H1 (cell line): ENCODE results near the gene POLE4. TPM values are rescaled to one million over a fixed set of nuclear protein-coding genes. Genes with fewer than 3 reads are reported as not detected.

Experiments used
- CTCF ChIA-PET: fragments of 300-600 bp; sonication (Branson Sonifier 250); formaldehyde crosslinking; loops from one replicate; lab custom pipeline; 2021; ENCODE audit not compliant: partially characterized antibody; lab: Charles Lee
- POLR2A ChIA-PET: fragments of 300-600 bp; sonication (Branson Sonifier 250); formaldehyde crosslinking; loops from one replicate; lab custom pipeline; 2021; ENCODE audit warnings: inconsistent platforms; ENCODE audit not compliant: partially characterized antibody; lab: Charles Lee
- DNase-seq, 2 experiments: peaks; one replicate each; pipeline versions ENCODE4 v3.0.0 to v3.0.0-alpha.2; 2010 to 2022; ENCODE audit warnings: low spot score in 2 of 2, low read depth in 1 of 2, mixed read lengths in 1 of 2
- FAIRE-seq: peaks from 2 replicates; lab custom pipeline; 2011; peaks lifted over from hg19 to GRCh38; lab: Jason Lieb, UNC
- H2AFZ ChIP-seq: 2 replicates; pipeline ENCODE4 v1.8.1; 2012; ENCODE audit warnings: low read length, inconsistent platforms
- H2AK5ac ChIP-seq: 2 replicates; pipeline ENCODE4 v1.6.1; 2013; ENCODE audit warnings: low read depth, low read length
- H2BK120ac ChIP-seq: replicated peaks from 2 replicates; pipeline ENCODE3; 2013; ENCODE audit warnings: low read depth, low read length, inconsistent platforms
- H2BK12ac ChIP-seq: 2 replicates; pipeline ENCODE4 v1.6.1; 2013; ENCODE audit warnings: low read depth, low read length
- H2BK15ac ChIP-seq: 2 replicates; pipeline ENCODE4 v1.6.1; 2013; ENCODE audit warnings: low read length
- H2BK20ac ChIP-seq: 2 replicates; pipeline ENCODE4 v1.6.1; 2013; ENCODE audit warnings: low read length
- H2BK5ac ChIP-seq: 2 replicates; pipeline ENCODE4 v1.6.1; 2013; ENCODE audit warnings: low read depth, low read length
- H3K14ac ChIP-seq: 2 replicates; pipeline ENCODE4 v1.6.1; 2013; ENCODE audit warnings: inconsistent platforms; ENCODE audit not compliant: insufficient read length
- H3K18ac ChIP-seq: 2 replicates; pipeline ENCODE4 v1.6.1; 2013; ENCODE audit warnings: low read length; ENCODE audit errors: extremely low read depth
- H3K23ac ChIP-seq: 2 replicates; pipeline ENCODE4 v1.6.1; 2013; ENCODE audit warnings: inconsistent platforms; ENCODE audit not compliant: insufficient read length
- H3K23me2 ChIP-seq: 2 replicates; pipeline ENCODE4 v1.6.1; 2013; ENCODE audit warnings: low read depth, low read length
- H3K27ac ChIP-seq: 2 replicates; pipeline ENCODE4 v1.6.1; 2011; ENCODE audit warnings: low read depth, low read length, inconsistent platforms
- H3K27me3 ChIP-seq, 4 experiments: replicated peaks in 1 of 4; 1 replicate in 1 of 4; 2 replicates in 3 of 4; pipeline versions ENCODE4 v1.6.1 to v1.8.1; 2011 to 2013; ENCODE audit warnings: low read length in 3 of 4, mild to moderate bottlenecking in 3 of 4, inconsistent platforms in 2 of 4, mixed read lengths in 2 of 4, moderate library complexity in 1 of 4; ENCODE audit not compliant: control insufficient read depth in 3 of 4, insufficient read depth in 3 of 4; ENCODE audit errors: extremely low read depth in 1 of 4
- H3K36me3 ChIP-seq, 4 experiments: 2 replicates each; pipeline versions ENCODE4 v1.6.1 to v1.8.1; 2011 to 2013; ENCODE audit warnings: mild to moderate bottlenecking in 4 of 4, low read length in 3 of 4, moderate library complexity in 2 of 4, control low read depth in 1 of 4, inconsistent platforms in 1 of 4; ENCODE audit not compliant: insufficient read depth in 4 of 4, control insufficient read depth in 2 of 4
- H3K4ac ChIP-seq: replicated peaks from 2 replicates; pipeline ENCODE3; 2013; ENCODE audit warnings: low read length, low read depth, mixed read lengths, inconsistent platforms; ENCODE audit not compliant: insufficient read length
- H3K4me1 ChIP-seq, 4 experiments: replicated peaks in 1 of 4; 1 replicate in 1 of 4; 2 replicates in 3 of 4; pipeline versions ENCODE4 v1.6.1 to v1.8.1; 2011 to 2013; ENCODE audit warnings: low read length in 3 of 4, inconsistent platforms in 2 of 4, mixed read lengths in 1 of 4; ENCODE audit not compliant: insufficient read depth in 4 of 4, control insufficient read depth in 3 of 4
- H3K4me2 ChIP-seq, 2 experiments: 2 replicates each; pipeline versions ENCODE4 v1.6.1 to v1.8.1; 2011 to 2013; ENCODE audit warnings: low read depth in 2 of 2, low read length in 2 of 2, control low read depth in 1 of 2, inconsistent platforms in 1 of 2, mild to moderate bottlenecking in 1 of 2; ENCODE audit not compliant: insufficient read depth in 1 of 2
- H3K4me3 ChIP-seq, 4 experiments: fragments of 200-600, 300-600 bp in 1 of 4; sonication (generic), shearing (Covaris generic), sonication (Bioruptor Twin) in 1 of 4; 2 replicates each; pipeline versions ENCODE4 v1.5.1 to v1.8.1; 2011 to 2016; ENCODE audit warnings: low read length in 4 of 4, low read depth in 3 of 4, control low read depth in 2 of 4, inconsistent platforms in 2 of 4, mild to moderate bottlenecking in 2 of 4, mixed read lengths in 1 of 4, moderate library complexity in 1 of 4; ENCODE audit not compliant: insufficient read depth in 2 of 4; ENCODE audit errors: extremely low read depth in 1 of 4
- H3K56ac ChIP-seq: replicated peaks from 2 replicates; pipeline ENCODE3; 2013; ENCODE audit warnings: low read depth, mild to moderate bottlenecking, mixed read lengths, low read length, inconsistent platforms; ENCODE audit not compliant: insufficient read length
- H3K79me1 ChIP-seq: 2 replicates; pipeline ENCODE4 v1.6.1; 2013; ENCODE audit warnings: low read depth, low read length, control low read depth
- H3K79me2 ChIP-seq, 2 experiments: 2 replicates each; pipeline versions ENCODE4 v1.6.1 to v1.8.1; 2012 to 2013; ENCODE audit warnings: low read length in 2 of 2, mild to moderate bottlenecking in 2 of 2, inconsistent platforms in 1 of 2; ENCODE audit not compliant: insufficient read depth in 2 of 2, control insufficient read depth in 1 of 2
- H3K9ac ChIP-seq, 4 experiments: replicated peaks in 1 of 4; 1 replicate in 1 of 4; 2 replicates in 3 of 4; pipeline versions ENCODE4 v1.6.1 to v1.8.1; 2011 to 2013; ENCODE audit warnings: low read depth in 3 of 4, low read length in 3 of 4, control low read depth in 2 of 4, mild to moderate bottlenecking in 2 of 4, moderate library complexity in 2 of 4, inconsistent platforms in 1 of 4; ENCODE audit errors: extremely low read depth in 1 of 4
- H3K9me3 ChIP-seq, 2 experiments: 2 replicates each; pipeline versions ENCODE4 v1.6.1 to v1.8.1; 2012 to 2013; ENCODE audit warnings: mild to moderate bottlenecking in 2 of 2, moderate library complexity in 2 of 2, control low read depth in 1 of 2, inconsistent platforms in 1 of 2, low read depth in 1 of 2, low read length in 1 of 2, mixed read lengths in 1 of 2; ENCODE audit not compliant: insufficient read depth in 2 of 2
- H4K20me1 ChIP-seq, 2 experiments: replicated peaks in 1 of 2; 2 replicates each; pipeline versions ENCODE3 to v1.8.1; 2011 to 2013; ENCODE audit warnings: inconsistent platforms in 2 of 2, low read length in 2 of 2, mild to moderate bottlenecking in 1 of 2; ENCODE audit not compliant: insufficient read depth in 2 of 2, control insufficient read depth in 1 of 2
- H4K5ac ChIP-seq: 2 replicates; pipeline ENCODE4 v1.6.1; 2013; ENCODE audit warnings: low read length, low read depth, mixed read lengths, inconsistent platforms; ENCODE audit not compliant: insufficient read length
- H4K8ac ChIP-seq: 2 replicates; pipeline ENCODE4 v1.8.0; 2013; ENCODE audit warnings: mild to moderate bottlenecking, moderate library complexity, low read length, inconsistent platforms; ENCODE audit not compliant: insufficient read depth; ENCODE audit errors: extremely low read depth
- H4K91ac ChIP-seq: replicated peaks from 2 replicates; pipeline ENCODE3; 2013; ENCODE audit warnings: low read length, mixed read lengths, inconsistent platforms; ENCODE audit not compliant: insufficient read length
- CHD2 ChIP-seq: IDR thresholded peaks from 2 replicates; pipeline ENCODE4 v1.6.1; 2012; ENCODE audit warnings: low read length, improper control_type of control experiment
- CREB1 ChIP-seq: IDR thresholded peaks from 2 replicates; pipeline ENCODE4 v1.6.1; 2012; ENCODE audit warnings: inconsistent platforms
- EZH2 ChIP-seq: fragments of 200-600 bp; sonication (generic); IDR thresholded peaks from 2 replicates; pipeline ENCODE4 v1.7.1; 2012; ENCODE audit warnings: low read depth, mild to moderate bottlenecking, moderate library complexity, low read length, inconsistent platforms; ENCODE audit not compliant: severe bottlenecking
- HDAC2 ChIP-seq, 2 experiments: fragments of 300-600 bp in 1 of 2; sonication (generic) in 1 of 2; IDR thresholded peaks; 2 replicates each; pipeline ENCODE4 v1.6.1; 2011 to 2012; ENCODE audit warnings: low read depth in 2 of 2, low read length in 2 of 2, mild to moderate bottlenecking in 2 of 2, moderate library complexity in 2 of 2, borderline replicate concordance in 1 of 2, inconsistent platforms in 1 of 2
- KDM1A ChIP-seq: fragments of 200-600, 300-600 bp; sonication (generic); IDR thresholded peaks from 2 replicates; pipeline ENCODE4 v1.7.1; 2016; ENCODE audit warnings: mild to moderate bottlenecking, low read length, borderline replicate concordance
- MAFK ChIP-seq: IDR thresholded peaks from 2 replicates; pipeline ENCODE4 v1.6.1; 2012; ENCODE audit warnings: low read depth, mild to moderate bottlenecking, improper control_type of control experiment, low read length
- NANOG ChIP-seq: IDR thresholded peaks from 2 replicates; pipeline ENCODE4 v1.6.1; 2011; ENCODE audit warnings: low read length, low read depth, mild to moderate bottlenecking, inconsistent platforms; ENCODE audit not compliant: insufficient read depth, poor library complexity, severe bottlenecking
- POLR2A ChIP-seq, 2 experiments: IDR thresholded peaks; 1 replicate in 1 of 2; 2 replicates in 1 of 2; pipeline ENCODE4 v1.6.1; 2011; ENCODE audit warnings: low read depth in 2 of 2, low read length in 2 of 2, mild to moderate bottlenecking in 2 of 2; ENCODE audit errors: control extremely low read depth in 1 of 2
- POLR2AphosphoS5 ChIP-seq: IDR thresholded peaks from 2 replicates; pipeline ENCODE4 v1.6.1; 2011; ENCODE audit warnings: low read depth, low read length
- SRF ChIP-seq: IDR thresholded peaks from 2 replicates; pipeline ENCODE4 v1.6.1; 2011; ENCODE audit warnings: mild to moderate bottlenecking, low read depth, low read length, moderate library complexity
- SUZ12 ChIP-seq: fragments of 200-600 bp; sonication (generic); IDR thresholded peaks from 2 replicates; pipeline ENCODE4 v1.6.1; 2012; ENCODE audit warnings: mild to moderate bottlenecking, inconsistent platforms, low read length, moderate library complexity, mixed read lengths
- TAF7 ChIP-seq: optimal IDR thresholded peaks from 2 replicates; pipeline ENCODE3; 2011; ENCODE audit warnings: low read depth, mild to moderate bottlenecking, inconsistent platforms, low read length, moderate library complexity, borderline replicate concordance
- WGBS, 2 experiments: shearing (Covaris generic) in 1 of 2; methylation state at CpG; one replicate each; pipeline versions ENCODE4 v1.1.6 to v1.1.7; 2013 to 2015; ENCODE audit warnings: low lambda C conversion rate in 2 of 2, mixed read lengths in 2 of 2, inconsistent platforms in 1 of 2, low coverage in 1 of 2, missing lambda C conversion rate in 1 of 2; ENCODE audit not compliant: insufficient replicate concordance in 2 of 2, insufficient coverage in 1 of 2, insufficient read length in 1 of 2; ENCODE audit errors: extremely low coverage in 1 of 2, missing lambda C conversion rate in 1 of 2; 5-methylcytosine and 5-hydroxymethylcytosine counted together
- polyA plus RNA-seq, 7 experiments: library from polyadenylated mRNA; depleted of rRNA in 3 of 7; stranded (reverse) in 5 of 7; unstranded in 2 of 7; fragments of >200 nt in 5 of 7; fragments of 200-250 nt in 2 of 7; gene quantifications; 1 replicate in 5 of 7; 2 replicates in 1 of 7; 4 replicates in 1 of 7; pipeline versions ENCODE4 v1.2.1 to v1.2.3, GENCODE V29; 2011 to 2013; ENCODE audit warnings: missing spikeins in 2 of 7, mixed read lengths in 2 of 7
- total RNA-seq: library from RNA; stranded (reverse); fragmentation: NEBNext Ultra II Directional; extraction: Animal tissue kit (Norgen Biotek cat#: 25700); gene quantifications from 2 replicates; pipeline ENCODE4 v1.2.1, GENCODE V29; 2021

Gene POLE4
- total and polyA plus RNA-seq, 2 of the 8 experiments (the other 6 are each of a cell fraction or from before 2014, with no cell fraction given), result 16.7 to 44.7 TPM

GRCh38 chr2:74966887-74967286 is 8.4 kb downstream of the POLE4 start:
- TF ChIP-seq EZH2 (no peak), POLR2A (IDR thresholded peaks at IDR 0.05; ENCODE audit: control extremely low read depth in 1 of 2, low read depth in 2 of 2, low read length in 2 of 2) (no peak), MAFK (no peak), SUZ12 (no peak), NANOG (no peak), TAF7 (no peak), SRF (no peak), CHD2 (no peak), KDM1A (no peak), POLR2AphosphoS5 (no peak), CREB1 (no peak), HDAC2 (IDR thresholded peaks at IDR 0.05; ENCODE audit: borderline replicate concordance in 1 of 2, low read depth in 2 of 2, low read length in 2 of 2) (no peak)
- Histone ChIP-seq H4K8ac (no peak overlapping the region), H3K23ac (no peak overlapping the region), H3K27me3 (no peaks in the 10 kb centered on the region), H3K9me3 (no peaks in the 10 kb centered on the region), H3K27ac (no peak overlapping the region), H3K79me2 (no peaks in the 10 kb centered on the region), H3K4ac (no peak overlapping the region), H3K56ac (no peak overlapping the region), H3K4me3 (no peak overlapping the region), H3K4me1 (no peaks in the 10 kb centered on the region), H3K18ac (no peak overlapping the region), H2BK120ac (no peak overlapping the region), H2BK15ac (no peak overlapping the region), H2AFZ (no peak overlapping the region), H4K91ac (no peak overlapping the region), H2BK5ac (no peak overlapping the region), H2AK5ac (no peak overlapping the region), H2BK20ac (no peak overlapping the region), H4K20me1 (no peaks in the 10 kb centered on the region), H3K14ac (no peak overlapping the region), H3K4me2 (no peak overlapping the region), H3K36me3 (peaks cover 0 to 6% (median 0%) of the 10 kb centered on the region in 4 experiments; a peak in 1 of 8 replicates), H2BK12ac (no peak overlapping the region), H4K5ac (no peak overlapping the region), H3K9ac (no peak overlapping the region), H3K79me1 (no peaks in the 10 kb centered on the region), H3K23me2 (no peaks in the 10 kb centered on the region)
- POLR2A ChIA-PET, result interaction anchor here (1.9 kb wide), 1 partner anchor 9 kb away, joined by 7 read pairs; no protein-coding TSS in a partner anchor
- WGBS, 2 experiments, result 89% methylated on average over 1 of the region's 1 CpG; no CpG with 5 or more reads in 1 of the 2 experiments
- CTCF ChIA-PET, result interaction anchor here (1.0 kb wide), 1 partner anchor 12 kb away, joined by 6 read pairs; no protein-coding TSS in a partner anchor
- no peak for DNase-seq
- FAIRE-seq, result no peak
